H9 (cell line): ENCODE results near the gene BCAR1. TPM values are rescaled to one million over a fixed set of nuclear protein-coding genes. Genes with fewer than 3 reads are reported as not detected.
A peak's percentile ranks its signal among the peaks of the same experiment; 100 is the strongest.
"Not testable (repeated sequence)": the region's sequence is repeated elsewhere in the genome, so short reads cannot be mapped to it uniquely, and the experiment has no call there.

Experiments used
- DNase-seq: peaks from one replicate; pipeline ENCODE4 v3.0.0-alpha.2; 2017
- H2AFZ ChIP-seq: one replicate; pipeline ENCODE4 v1.6.1; 2013; ENCODE audit warnings: mild to moderate bottlenecking, low read length, control low read depth, moderate library complexity
- H2AK5ac ChIP-seq: 2 replicates; pipeline ENCODE4 v1.6.1; 2013; ENCODE audit warnings: low read length, control low read depth, mixed read lengths; ENCODE audit not compliant: insufficient read length
- H2BK120ac ChIP-seq: one replicate; pipeline ENCODE4 v1.6.1; 2013; ENCODE audit warnings: low read depth, mild to moderate bottlenecking, low read length, control low read depth, inconsistent platforms; ENCODE audit not compliant: poor library complexity, severe bottlenecking
- H2BK12ac ChIP-seq: 2 replicates; pipeline ENCODE4 v1.6.1; 2013; ENCODE audit warnings: low read length, control low read depth, mixed read lengths, low read depth; ENCODE audit not compliant: insufficient read length
- H2BK15ac ChIP-seq: 2 replicates; pipeline ENCODE4 v1.6.1; 2013; ENCODE audit warnings: low read depth, low read length, control low read depth
- H2BK20ac ChIP-seq: one replicate; pipeline ENCODE4 v1.6.1; 2013; ENCODE audit warnings: low read depth, mild to moderate bottlenecking, low read length, control low read depth, inconsistent platforms; ENCODE audit not compliant: poor library complexity, severe bottlenecking
- H2BK5ac ChIP-seq: 2 replicates; pipeline ENCODE4 v1.6.1; 2013; ENCODE audit warnings: low read length, control low read depth, mixed read lengths; ENCODE audit not compliant: insufficient read length
- H3K14ac ChIP-seq: 2 replicates; pipeline ENCODE4 v1.6.1; 2013; ENCODE audit warnings: low read length, control low read depth; ENCODE audit not compliant: insufficient read depth
- H3K18ac ChIP-seq: 2 replicates; pipeline ENCODE4 v1.6.1; 2013; ENCODE audit warnings: low read depth, mild to moderate bottlenecking, mixed read lengths, low read length, control low read depth; ENCODE audit not compliant: insufficient read length
- H3K23ac ChIP-seq: 2 replicates; pipeline ENCODE4 v1.6.1; 2013; ENCODE audit warnings: low read length, control low read depth, mixed read lengths, low read depth; ENCODE audit not compliant: insufficient read length
- H3K23me2 ChIP-seq: 2 replicates; pipeline ENCODE4 v1.6.1; 2013; ENCODE audit warnings: low read depth, mild to moderate bottlenecking, mixed read lengths, low read length, control low read depth; ENCODE audit not compliant: insufficient read length, poor library complexity, severe bottlenecking
- H3K27ac ChIP-seq: 2 replicates; pipeline ENCODE4 v1.5.1; 2013; ENCODE audit warnings: low read length, control low read depth, mixed read lengths, low read depth; ENCODE audit not compliant: insufficient read length
- H3K27me3 ChIP-seq: 2 replicates; pipeline ENCODE4 v1.6.1; 2013; ENCODE audit warnings: low read length, control low read depth, inconsistent platforms; ENCODE audit not compliant: insufficient read depth
- H3K4ac ChIP-seq: 2 replicates; pipeline ENCODE4 v1.6.1; 2013; ENCODE audit warnings: low read depth, mild to moderate bottlenecking, control low read depth, inconsistent platforms, low read length, moderate library complexity
- H3K4me1 ChIP-seq: 2 replicates; pipeline ENCODE4 v1.6.1; 2013; ENCODE audit warnings: low read length, control low read depth, inconsistent platforms; ENCODE audit not compliant: insufficient read depth
- H3K4me2 ChIP-seq: 2 replicates; pipeline ENCODE4 v1.6.1; 2013; ENCODE audit warnings: low read length, control low read depth, mixed read lengths; ENCODE audit not compliant: insufficient read length, insufficient read depth
- H3K56ac ChIP-seq: 2 replicates; pipeline ENCODE4 v1.6.1; 2013; ENCODE audit warnings: low read depth, mild to moderate bottlenecking, mixed read lengths, low read length, control low read depth; ENCODE audit not compliant: insufficient read length
- H3K79me1 ChIP-seq: 2 replicates; pipeline ENCODE4 v1.6.1; 2013; ENCODE audit warnings: low read depth, mild to moderate bottlenecking, moderate library complexity, low read length, control low read depth, inconsistent platforms; ENCODE audit not compliant: insufficient read depth, poor library complexity, severe bottlenecking
- H3K79me2 ChIP-seq: 2 replicates; pipeline ENCODE4 v1.6.1; 2013; ENCODE audit warnings: low read length, control low read depth, inconsistent platforms; ENCODE audit not compliant: insufficient read depth
- H3K9ac ChIP-seq: 2 replicates; pipeline ENCODE4 v1.6.1; 2013; ENCODE audit warnings: low read length, control low read depth, mixed read lengths; ENCODE audit not compliant: insufficient read length; ENCODE audit errors: extremely low read depth
- H3K9me3 ChIP-seq: one replicate; pipeline ENCODE4 v1.6.1; 2013; ENCODE audit warnings: low read depth, low read length, inconsistent platforms; ENCODE audit not compliant: control insufficient read depth
- H3T11ph ChIP-seq: one replicate; pipeline ENCODE4 v1.6.1; 2013; ENCODE audit warnings: mild to moderate bottlenecking, low read length, control low read depth, inconsistent platforms
- H4K20me1 ChIP-seq: one replicate; pipeline ENCODE4 v1.6.1; 2013; ENCODE audit not compliant: control insufficient read depth, insufficient read length, insufficient read depth
- H4K5ac ChIP-seq: 2 replicates; pipeline ENCODE4 v1.6.1; 2013; ENCODE audit warnings: low read depth, mild to moderate bottlenecking, mixed read lengths, low read length, control low read depth; ENCODE audit not compliant: insufficient read length
- H4K8ac ChIP-seq: replicated peaks from 2 replicates; pipeline ENCODE4 v1.6.1; 2013; ENCODE audit warnings: low read length, control low read depth, mixed read lengths, low read depth; ENCODE audit not compliant: insufficient read length
- H4K91ac ChIP-seq: 2 replicates; pipeline ENCODE4 v1.6.1; 2013; ENCODE audit warnings: low read depth, mild to moderate bottlenecking, moderate library complexity, mixed read lengths, low read length, control low read depth; ENCODE audit not compliant: insufficient read length
- H3K27ac Mint-ChIP-seq, 3 experiments: 2 replicates in 2 of 3; 3 replicates in 1 of 3; pipeline ENCODE4 v1.8.0; 2020 to 2021; ENCODE audit warnings: mixed read lengths in 3 of 3, mild to moderate bottlenecking in 1 of 3, moderate library complexity in 1 of 3
- H3K27me3 Mint-ChIP-seq: 2 replicates; pipeline ENCODE4 v1.8.0; 2021; ENCODE audit warnings: low read depth, mild to moderate bottlenecking, moderate library complexity, mixed read lengths
- H3K36me3 Mint-ChIP-seq, 3 experiments: 2 replicates in 2 of 3; 3 replicates in 1 of 3; pipeline ENCODE4 v1.8.0; 2020 to 2021; ENCODE audit warnings: low read depth in 3 of 3, mixed read lengths in 3 of 3; ENCODE audit not compliant: insufficient read depth in 1 of 3
- H3K4me1 Mint-ChIP-seq, 2 experiments: 2 replicates each; pipeline ENCODE4 v1.8.0; 2020; ENCODE audit warnings: mixed read lengths in 2 of 2
- H3K4me3 Mint-ChIP-seq, 2 experiments: 2 replicates in 1 of 2; 3 replicates in 1 of 2; pipeline ENCODE4 v1.8.0; 2020 to 2021; ENCODE audit warnings: mild to moderate bottlenecking in 2 of 2, mixed read lengths in 2 of 2, moderate library complexity in 1 of 2
- H3K9me3 Mint-ChIP-seq, 2 experiments: 2 replicates in 1 of 2; 3 replicates in 1 of 2; pipeline ENCODE4 v1.8.0; 2020; ENCODE audit warnings: mild to moderate bottlenecking in 2 of 2, mixed read lengths in 2 of 2, moderate library complexity in 1 of 2
- WGBS: extraction: QIAGEN DNeasy Blood & Tissue Kit; methylation state at CpG from one replicate; pipeline ENCODE4 v1.1.7; 2013; ENCODE audit warnings: missing lambda C conversion rate, low lambda C conversion rate, mixed read lengths; ENCODE audit not compliant: insufficient read length; ENCODE audit errors: extremely low coverage; 5-methylcytosine and 5-hydroxymethylcytosine counted together
- total RNA-seq: library from RNA; stranded (reverse); gene quantifications from 2 replicates; pipeline ENCODE4 v1.2.1, GENCODE V29; 2021
- TF ChIP-seq, protein P1 (sequence below): fragments of 200-600 bp; sonication (generic); conservative IDR thresholded peaks from 3 replicates; pipeline ENCODE4 v1.8.0; 2021; ENCODE audit warnings: antibody characterized with exemption, mild to moderate bottlenecking

BCAR1 gene
- total RNA-seq, 1 experiment from 2014 or later, result 97.1 TPM

DNA sequence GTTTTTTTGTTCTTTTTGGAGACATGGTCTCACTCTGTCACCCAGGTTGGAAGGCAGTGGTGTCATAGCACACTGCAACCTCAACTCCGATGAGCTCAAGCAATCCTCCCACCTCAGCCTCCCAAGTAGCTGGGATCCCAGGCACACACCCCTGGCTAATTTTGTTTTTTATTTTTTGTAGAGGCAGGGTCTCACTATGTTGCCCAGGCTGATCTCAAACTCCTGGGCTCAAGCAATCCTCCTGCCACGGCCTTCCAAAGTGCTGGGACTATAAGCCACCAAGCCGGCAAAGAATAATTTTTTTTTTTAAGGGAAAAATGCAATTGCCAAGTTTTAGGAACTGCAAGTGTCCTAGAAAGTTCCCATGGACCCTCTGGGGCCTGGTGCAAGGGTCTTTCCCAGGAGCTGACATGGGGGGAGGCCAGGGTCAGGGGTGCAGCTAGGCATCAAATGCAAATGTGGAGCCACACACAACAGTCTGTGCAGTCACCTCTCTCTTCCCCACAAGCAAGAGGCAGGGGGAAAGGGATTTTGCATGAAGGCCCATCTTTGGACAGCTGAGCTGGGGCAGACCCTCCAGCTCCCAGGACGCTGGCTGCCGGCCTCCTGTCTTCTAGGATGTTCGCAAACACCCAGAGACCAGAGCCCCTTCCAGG lies 20.1 kb upstream of the BCAR1 start:
- Histone ChIP-seq H3K4me2 (no peak overlapping the region), H3K23me2 (no peaks in the 10 kb centered on the region), H4K20me1 (no peaks in the 10 kb centered on the region), H3K56ac (no peak overlapping the region), H4K5ac (no peak overlapping the region), H4K8ac (no peak overlapping the region), H2BK5ac (no peak overlapping the region), H2AFZ (no peak overlapping the region), H3K23ac (no peak overlapping the region), H3K79me1 (no peaks in the 10 kb centered on the region), H3K14ac (no peak overlapping the region), H3K4me1 (no peaks in the 10 kb centered on the region; the same call in 1 of the 2 replicates), H3K9me3 (no peaks in the 10 kb centered on the region), H3K9ac (no peak overlapping the region), H2BK15ac (no peak overlapping the region), H3T11ph (no peak overlapping the region), H4K91ac (no peak overlapping the region), H2BK120ac (no peak overlapping the region), H3K79me2 (no peaks in the 10 kb centered on the region), H3K18ac (no peak overlapping the region), H3K27me3 (no peaks in the 10 kb centered on the region), H2BK20ac (no peak overlapping the region), H3K4ac (no peak overlapping the region), H3K27ac (no peak overlapping the region), H2BK12ac (no peak overlapping the region), H2AK5ac (no peak overlapping the region)
- Mint-ChIP-seq H3K4me3 (no peak overlapping the region), H3K27me3 (no peaks in the 10 kb centered on the region; the same call in 1 of the 2 replicates), H3K4me1 (peaks cover under 1% of the 10 kb centered on the region in 2 experiments), H3K27ac (no peak overlapping the region), H3K36me3 (no peaks in the 10 kb centered on the region), H3K9me3 (no peaks in the 10 kb centered on the region)
- no CpG with 5 or more reads among the region's 6 CpGs for WGBS
- no peak for DNase-seq
- TF ChIP-seq, protein P1, sequence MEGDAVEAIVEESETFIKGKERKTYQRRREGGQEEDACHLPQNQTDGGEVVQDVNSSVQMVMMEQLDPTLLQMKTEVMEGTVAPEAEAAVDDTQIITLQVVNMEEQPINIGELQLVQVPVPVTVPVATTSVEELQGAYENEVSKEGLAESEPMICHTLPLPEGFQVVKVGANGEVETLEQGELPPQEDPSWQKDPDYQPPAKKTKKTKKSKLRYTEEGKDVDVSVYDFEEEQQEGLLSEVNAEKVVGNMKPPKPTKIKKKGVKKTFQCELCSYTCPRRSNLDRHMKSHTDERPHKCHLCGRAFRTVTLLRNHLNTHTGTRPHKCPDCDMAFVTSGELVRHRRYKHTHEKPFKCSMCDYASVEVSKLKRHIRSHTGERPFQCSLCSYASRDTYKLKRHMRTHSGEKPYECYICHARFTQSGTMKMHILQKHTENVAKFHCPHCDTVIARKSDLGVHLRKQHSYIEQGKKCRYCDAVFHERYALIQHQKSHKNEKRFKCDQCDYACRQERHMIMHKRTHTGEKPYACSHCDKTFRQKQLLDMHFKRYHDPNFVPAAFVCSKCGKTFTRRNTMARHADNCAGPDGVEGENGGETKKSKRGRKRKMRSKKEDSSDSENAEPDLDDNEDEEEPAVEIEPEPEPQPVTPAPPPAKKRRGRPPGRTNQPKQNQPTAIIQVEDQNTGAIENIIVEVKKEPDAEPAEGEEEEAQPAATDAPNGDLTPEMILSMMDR, result no peak

DNA sequence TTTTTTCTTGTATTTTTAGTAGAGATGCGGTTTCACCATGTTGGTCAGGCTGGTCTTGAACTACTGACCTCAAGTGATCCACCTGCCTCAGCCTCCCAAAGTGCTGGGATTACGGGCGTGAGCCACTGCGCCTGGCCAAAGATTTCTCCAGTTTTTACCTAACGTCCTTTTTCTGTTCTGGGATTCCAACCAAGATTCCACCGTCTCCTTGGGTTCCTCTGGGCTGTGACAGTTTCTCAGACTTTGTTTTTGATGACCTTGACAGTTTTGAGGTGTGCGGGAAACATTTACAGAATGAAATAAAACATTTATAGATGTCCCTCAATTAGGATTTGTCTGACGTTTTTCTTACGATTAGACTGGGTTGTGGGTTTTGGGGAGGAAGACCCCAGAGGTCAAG lies 17.9 kb upstream of the BCAR1 start:
- H3K4me2 ChIP-seq, H3T11ph ChIP-seq, H2BK15ac ChIP-seq, H2BK20ac ChIP-seq, H4K20me1 ChIP-seq, H3K4me3 Mint-ChIP-seq, H3K27me3 ChIP-seq, H3K4me1 Mint-ChIP-seq, H2AFZ ChIP-seq, H4K8ac ChIP-seq, DNase-seq, H3K27me3 Mint-ChIP-seq, H3K4ac ChIP-seq, H3K4me1 ChIP-seq, H3K9me3 ChIP-seq, H3K9ac ChIP-seq, H3K18ac ChIP-seq, H3K14ac ChIP-seq, H3K79me2 ChIP-seq, H3K9me3 Mint-ChIP-seq, H4K91ac ChIP-seq, H2BK5ac ChIP-seq, H3K27ac ChIP-seq, H2BK12ac ChIP-seq, H3K23ac ChIP-seq, H2AK5ac ChIP-seq, H4K5ac ChIP-seq, H3K79me1 ChIP-seq, H3K36me3 Mint-ChIP-seq, H3K56ac ChIP-seq, H2BK120ac ChIP-seq: not testable (repeated sequence)
- H3K27ac Mint-ChIP-seq, result peak overlapping the region in 1 of 3 experiments; percentile 63; a peak in 1 of 7 replicates
- peaks cover 13% of the 10 kb centered on the region for H3K23me2 ChIP-seq
- WGBS, result no CpG with 5 or more reads among the region's 9 CpGs
